Upper lobe of left lung (tissue), 4 donors: ENCODE measurements around the gene RNF2.

ENCODE experiments used
- EP300 ChIP-seq, 4 donors: sonication (generic); formaldehyde crosslinking; IDR thresholded peaks; one replicate each; pipeline ENCODE4 v1.5.1; 2017; ENCODE audit warnings: antibody characterized with exemption in 4 of 4, control low read depth in 2 of 4
- POLR2A ChIP-seq, 4 donors: fragments of 450-650 bp; IDR thresholded peaks; one replicate each; pipeline ENCODE4 v1.5.1; 2016 to 2017; ENCODE audit warnings: antibody characterized with exemption in 4 of 4, mild to moderate bottlenecking in 2 of 4
- POLR2AphosphoS5 ChIP-seq, 2 donors: sonication (generic); formaldehyde crosslinking; IDR thresholded peaks; one replicate each; pipeline ENCODE4 v1.5.1; 2017; ENCODE audit warnings: antibody characterized with exemption in 2 of 2
- TF ChIP-seq, protein P1 (sequence below), 6 experiments: fragments of 450-650 bp in 4 of 6; fragments of 200-600 bp in 2 of 6; sonication (generic) in 2 of 6; IDR thresholded peaks; one replicate each; pipeline ENCODE4 v1.5.1; 2016 to 2019; ENCODE audit warnings: antibody characterized with exemption in 6 of 6

DNA sequence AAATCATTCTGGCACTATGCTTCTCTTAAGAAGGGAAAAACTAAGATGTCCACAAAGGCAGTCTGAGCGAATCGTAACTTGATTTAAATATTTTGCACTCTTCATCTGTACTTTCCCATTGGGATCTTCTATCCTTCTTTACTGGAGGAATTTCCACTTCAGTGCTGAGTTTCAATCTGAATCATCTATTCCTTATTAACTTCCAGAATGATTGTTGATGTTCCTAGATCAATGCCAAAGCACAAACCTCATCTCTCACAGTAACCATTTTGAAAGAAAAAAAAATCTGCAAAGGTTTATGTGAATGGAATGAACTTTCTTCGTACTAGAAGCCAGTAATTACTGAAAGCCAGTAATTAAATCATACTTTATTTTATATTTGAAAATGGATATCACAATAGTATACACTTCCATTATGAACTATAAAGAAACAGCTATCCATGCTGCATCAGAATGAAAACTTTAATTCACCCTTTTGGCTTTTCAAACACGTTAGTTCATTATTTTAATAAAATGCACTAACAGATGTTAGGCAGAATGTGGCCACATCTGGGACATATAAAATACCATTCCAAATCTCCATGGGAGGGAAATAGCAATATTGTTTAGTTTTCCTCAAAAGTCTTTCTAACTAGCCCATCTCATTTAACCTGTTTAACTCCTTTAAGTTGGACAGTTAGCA lies 5.5 kb upstream of the RNF2 start:
- TF ChIP-seq, protein P1, sequence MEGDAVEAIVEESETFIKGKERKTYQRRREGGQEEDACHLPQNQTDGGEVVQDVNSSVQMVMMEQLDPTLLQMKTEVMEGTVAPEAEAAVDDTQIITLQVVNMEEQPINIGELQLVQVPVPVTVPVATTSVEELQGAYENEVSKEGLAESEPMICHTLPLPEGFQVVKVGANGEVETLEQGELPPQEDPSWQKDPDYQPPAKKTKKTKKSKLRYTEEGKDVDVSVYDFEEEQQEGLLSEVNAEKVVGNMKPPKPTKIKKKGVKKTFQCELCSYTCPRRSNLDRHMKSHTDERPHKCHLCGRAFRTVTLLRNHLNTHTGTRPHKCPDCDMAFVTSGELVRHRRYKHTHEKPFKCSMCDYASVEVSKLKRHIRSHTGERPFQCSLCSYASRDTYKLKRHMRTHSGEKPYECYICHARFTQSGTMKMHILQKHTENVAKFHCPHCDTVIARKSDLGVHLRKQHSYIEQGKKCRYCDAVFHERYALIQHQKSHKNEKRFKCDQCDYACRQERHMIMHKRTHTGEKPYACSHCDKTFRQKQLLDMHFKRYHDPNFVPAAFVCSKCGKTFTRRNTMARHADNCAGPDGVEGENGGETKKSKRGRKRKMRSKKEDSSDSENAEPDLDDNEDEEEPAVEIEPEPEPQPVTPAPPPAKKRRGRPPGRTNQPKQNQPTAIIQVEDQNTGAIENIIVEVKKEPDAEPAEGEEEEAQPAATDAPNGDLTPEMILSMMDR (IDR thresholded peaks at IDR 0.05): no peak
- TF ChIP-seq POLR2AphosphoS5 (IDR thresholded peaks at IDR 0.05): no peak
- TF ChIP-seq EP300 (IDR thresholded peaks at IDR 0.05): no peak
- TF ChIP-seq POLR2A (IDR thresholded peaks at IDR 0.05): no peak
